GM21423 (cell line): ENCODE results near the gene POLD4.
"Not testable (repeated sequence)": the region's sequence is repeated elsewhere in the genome, so short reads cannot be mapped to it uniquely, and the experiment has no call there.

Source experiments
- ATAC-seq: cut with Tn5 transposase; IDR thresholded peaks from one replicate; pipeline ENCODE4 v1.9.1; 2021; ENCODE audit warnings: mild to moderate bottlenecking, moderate library complexity; ENCODE audit not compliant: unreplicated experiment

POLD4 gene

GRCh38 chr11:67354075-67355022 is 1.0 kb upstream of the POLD4 start:
- ATAC-seq: no peak

- peak; percentile 8 for ATAC-seq
Observed at GRCh38 chr11:67352546-67353316, 615 bp downstream of the POLD4 start.

- ATAC-seq: no peak
Observed at GRCh38 chr11:67351275-67352005, 1.9 kb downstream of the POLD4 start.

GRCh38 chr11:67349928-67350465 is 3.3 kb downstream of the POLD4 start:
- no peak for ATAC-seq

- ATAC-seq: no peak
Observed at GRCh38 chr11:67349457-67349856, 3.9 kb downstream of the POLD4 start.

GRCh38 chr11:67349036-67349435 is 4.3 kb downstream of the POLD4 start:
- no peak for ATAC-seq

- no peak for ATAC-seq
Observed at GRCh38 chr11:67347964-67348749, 5.2 kb downstream of the POLD4 start.

GRCh38 chr11:67345920-67346819 is 7.2 kb downstream of the POLD4 start:
- ATAC-seq: no peak

GRCh38 chr11:67345247-67345919 is 8.0 kb downstream of the POLD4 start:
- no peak for ATAC-seq

GRCh38 chr11:67344264-67344663 is 9.1 kb downstream of the POLD4 start:
- no peak for ATAC-seq

- no peak for ATAC-seq
Observed at GRCh38 chr11:67337257-67337656, 16.1 kb downstream of the POLD4 start.

GRCh38 chr11:67332081-67332691 is 21.2 kb downstream of the POLD4 start:
- ATAC-seq: no peak

GRCh38 chr11:67323526-67323925 is 29.8 kb downstream of the POLD4 start:
- no peak for ATAC-seq

GRCh38 chr11:67322049-67322448 is 31.3 kb downstream of the POLD4 start:
- no peak for ATAC-seq

- ATAC-seq: no peak
Observed at GRCh38 chr11:67321313-67321871, 32.0 kb downstream of the POLD4 start.

GRCh38 chr11:67320691-67321090 is 32.7 kb downstream of the POLD4 start:
- ATAC-seq: no peak

GRCh38 chr11:67320011-67320410 is 33.3 kb downstream of the POLD4 start:
- no peak for ATAC-seq

GRCh38 chr11:67318876-67319275 is 34.5 kb downstream of the POLD4 start:
- not testable (repeated sequence) for ATAC-seq
